Hematopoietic multipotent progenitor cell treated with erythropoietin and hydrocortisone succinate and interleukin-3 and kit ligand, for 6 days (in vitro differentiated cells): Measurements from ENCODE around the gene VRK3.
"Not testable (repeated sequence)": the region's sequence is repeated elsewhere in the genome, so short reads cannot be mapped to it uniquely, and the experiment has no call there.

Source experiments
- DNase-seq: peaks from one replicate; pipeline ENCODE4 v3.0.0-alpha.2; 2015

The VRK3 gene

GRCh38 chr19:49954092-49954829 is 70.9 kb downstream of the VRK3 start:
- no peak for DNase-seq

GRCh38 chr19:49953416-49953815 is 71.8 kb downstream of the VRK3 start:
- no peak for DNase-seq

- no peak for DNase-seq
Observed at GRCh38 chr19:49952906-49953305, 72.3 kb downstream of the VRK3 start.

GRCh38 chr19:49952479-49952836 is 72.7 kb downstream of the VRK3 start:
- no peak for DNase-seq

- no peak for DNase-seq
Observed at GRCh38 chr19:49951806-49952478, 73.2 kb downstream of the VRK3 start.

- no peak for DNase-seq
Observed at GRCh38 chr19:49950956-49951526, 74.1 kb downstream of the VRK3 start.

GRCh38 chr19:49950590-49950948 is 74.6 kb downstream of the VRK3 start:
- DNase-seq = no peak

- DNase-seq = no peak
Observed at GRCh38 chr19:49949742-49950589, 75.2 kb downstream of the VRK3 start.

- DNase-seq = no peak
Observed at GRCh38 chr19:49946415-49946814, 78.8 kb downstream of the VRK3 start.

GRCh38 chr19:49944567-49944966 is 80.6 kb downstream of the VRK3 start:
- not testable (repeated sequence) for DNase-seq

- DNase-seq = no peak
Observed at GRCh38 chr19:49940482-49940791, 84.7 kb downstream of the VRK3 start.

- no peak for DNase-seq
Observed at GRCh38 chr19:49939721-49940481, 85.3 kb downstream of the VRK3 start.

GRCh38 chr19:49938662-49939061 is 86.5 kb downstream of the VRK3 start:
- no peak for DNase-seq

GRCh38 chr19:49937750-49938381 is 87.3 kb downstream of the VRK3 start:
- DNase-seq = peak; percentile 86

- no peak for DNase-seq
Observed at GRCh38 chr19:49936549-49936948, 88.6 kb downstream of the VRK3 start.

- DNase-seq = no peak
Observed at GRCh38 chr19:49933643-49934042, 91.5 kb downstream of the VRK3 start.

- no peak for DNase-seq
Observed at GRCh38 chr19:49932731-49933131, 92.4 kb downstream of the VRK3 start.

- no peak for DNase-seq
Observed at GRCh38 chr19:49932041-49932451, 93.1 kb downstream of the VRK3 start.

GRCh38 chr19:49931293-49932040 is 93.7 kb downstream of the VRK3 start:
- no peak for DNase-seq

- DNase-seq = peak; percentile 40
Observed at GRCh38 chr19:49930483-49931011, 94.6 kb downstream of the VRK3 start.
